OCI-LY7 (cell line): ENCODE results near the gene DDIAS.

ENCODE experiments used
- EZH2phosphoT487 ChIP-seq: fragments of 200-600 bp; sonication (generic); IDR thresholded peaks from 2 replicates; pipeline ENCODE4 v1.6.1; 2018; ENCODE audit warnings: low read depth, borderline replicate concordance, mild to moderate bottlenecking, mixed run types, antibody characterized with exemption, low read length, moderate library complexity, mixed read lengths
- TF ChIP-seq, protein P1 (sequence below): fragments of 200-600 bp; sonication (generic); conservative IDR thresholded peaks from 2 replicates; pipeline ENCODE4 v1.5.1; 2014; ENCODE audit warnings: mild to moderate bottlenecking, antibody characterized with exemption, low read length, moderate library complexity, mixed read lengths

DNA sequence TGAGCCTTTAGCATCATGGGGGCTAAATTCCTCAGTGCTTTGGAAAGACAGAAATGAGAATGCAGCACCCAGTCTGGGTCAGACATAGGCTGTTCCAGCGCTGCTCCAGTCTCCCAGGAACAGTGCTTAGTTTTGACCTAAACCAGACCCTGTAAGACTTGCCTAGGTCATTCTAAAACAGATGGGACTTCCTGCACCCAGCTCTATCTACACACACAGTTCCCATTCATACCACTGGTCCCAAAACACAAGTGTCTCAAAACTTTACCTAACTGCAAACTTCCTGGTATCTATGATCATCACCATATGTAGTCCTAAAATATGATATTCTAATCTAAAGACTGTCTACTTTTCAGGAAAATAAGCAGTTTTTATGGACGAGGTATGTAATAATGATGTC, 39.2 kb upstream of the DDIAS start:
- TF ChIP-seq, protein P1, sequence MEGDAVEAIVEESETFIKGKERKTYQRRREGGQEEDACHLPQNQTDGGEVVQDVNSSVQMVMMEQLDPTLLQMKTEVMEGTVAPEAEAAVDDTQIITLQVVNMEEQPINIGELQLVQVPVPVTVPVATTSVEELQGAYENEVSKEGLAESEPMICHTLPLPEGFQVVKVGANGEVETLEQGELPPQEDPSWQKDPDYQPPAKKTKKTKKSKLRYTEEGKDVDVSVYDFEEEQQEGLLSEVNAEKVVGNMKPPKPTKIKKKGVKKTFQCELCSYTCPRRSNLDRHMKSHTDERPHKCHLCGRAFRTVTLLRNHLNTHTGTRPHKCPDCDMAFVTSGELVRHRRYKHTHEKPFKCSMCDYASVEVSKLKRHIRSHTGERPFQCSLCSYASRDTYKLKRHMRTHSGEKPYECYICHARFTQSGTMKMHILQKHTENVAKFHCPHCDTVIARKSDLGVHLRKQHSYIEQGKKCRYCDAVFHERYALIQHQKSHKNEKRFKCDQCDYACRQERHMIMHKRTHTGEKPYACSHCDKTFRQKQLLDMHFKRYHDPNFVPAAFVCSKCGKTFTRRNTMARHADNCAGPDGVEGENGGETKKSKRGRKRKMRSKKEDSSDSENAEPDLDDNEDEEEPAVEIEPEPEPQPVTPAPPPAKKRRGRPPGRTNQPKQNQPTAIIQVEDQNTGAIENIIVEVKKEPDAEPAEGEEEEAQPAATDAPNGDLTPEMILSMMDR, result no peak
- TF ChIP-seq EZH2phosphoT487, result no peak
